GM12878 (cell line): ENCODE measurements around the gene CLEC17A. TPM values are rescaled to one million over a fixed set of nuclear protein-coding genes. Genes with fewer than 3 reads are reported as not detected.
A peak's percentile ranks its signal among the peaks of the same experiment; 100 is the strongest.

Experiments
- BACH1 ChIP-seq: fragments of 450-650 bp; IDR thresholded peaks from 2 replicates; pipeline ENCODE4 v1.6.1; 2017; ENCODE audit warnings: mild to moderate bottlenecking, borderline replicate concordance
- CBX3 ChIP-seq: fragments of 200-600 bp; sonication (generic); IDR thresholded peaks from 2 replicates; pipeline ENCODE4 v1.6.1; 2016; ENCODE audit warnings: low read depth, borderline replicate concordance
- CHD4 ChIP-seq: fragments of 200-600 bp; sonication (generic); IDR thresholded peaks from 2 replicates; pipeline ENCODE4 v1.6.1; 2016; ENCODE audit warnings: mild to moderate bottlenecking
- EP300 ChIP-seq, 2 experiments: fragments of 150-350 bp in 1 of 2; IDR thresholded peaks; 2 replicates each; pipeline ENCODE4 v1.6.1; 2011 to 2012; ENCODE audit warnings: low read depth in 2 of 2, low read length in 2 of 2, borderline replicate concordance in 1 of 2, improper control_type of control experiment in 1 of 2, inconsistent platforms in 1 of 2; ENCODE audit not compliant: control insufficient read depth in 1 of 2
- FOXK2 ChIP-seq: fragments of 450-650 bp; IDR thresholded peaks from 2 replicates; pipeline ENCODE4 v1.6.1; 2017; ENCODE audit warnings: mild to moderate bottlenecking, moderate library complexity
- KDM1A ChIP-seq: fragments of 200-600 bp; sonication (generic); IDR thresholded peaks from 2 replicates; pipeline ENCODE4 v1.6.1; 2016; ENCODE audit warnings: borderline replicate concordance
- KLF5 ChIP-seq: fragments of 450-650 bp; IDR thresholded peaks from 2 replicates; pipeline ENCODE4 v1.6.1; 2014; ENCODE audit warnings: mild to moderate bottlenecking; ENCODE audit not compliant: partially characterized antibody
- MEF2B ChIP-seq: fragments of 450-650 bp; IDR thresholded peaks from 2 replicates; pipeline ENCODE4 v1.6.1; 2018; ENCODE audit warnings: mild to moderate bottlenecking, moderate library complexity; ENCODE audit not compliant: partially characterized antibody, poor library complexity, severe bottlenecking
- RBBP5 ChIP-seq: fragments of 200-600 bp; sonication (generic); conservative IDR thresholded peaks from 2 replicates; pipeline ENCODE4 v1.6.1; 2016
- RELA ChIP-seq: fragments of 450-650 bp; IDR thresholded peaks from 2 replicates; pipeline ENCODE4 v1.8.0; 2014; ENCODE audit warnings: borderline replicate concordance; ENCODE audit not compliant: partially characterized antibody
- RELB ChIP-seq: fragments of 450-650 bp; IDR thresholded peaks from 2 replicates; pipeline ENCODE4 v1.6.1; 2017; ENCODE audit warnings: low read depth, mild to moderate bottlenecking, moderate library complexity
- RFX5 ChIP-seq: IDR thresholded peaks from 2 replicates; pipeline ENCODE4 v1.6.1; 2011; ENCODE audit warnings: low read depth, low read length, improper control_type of control experiment
- SIX5 ChIP-seq: IDR thresholded peaks from 2 replicates; pipeline ENCODE4 v1.6.1; 2011; ENCODE audit warnings: mild to moderate bottlenecking, low read depth, low read length, moderate library complexity; ENCODE audit not compliant: severe bottlenecking
- ZBED1 ChIP-seq: IDR thresholded peaks from 2 replicates; pipeline ENCODE4 v1.6.1; 2016; ENCODE audit warnings: borderline replicate concordance
- ZBTB40 ChIP-seq: fragments of 450-650 bp; IDR thresholded peaks from 2 replicates; pipeline ENCODE4 v1.6.1; 2016; ENCODE audit warnings: mild to moderate bottlenecking, moderate library complexity, borderline replicate concordance
- polyA plus RNA-seq, 11 experiments: library from polyadenylated mRNA; depleted of rRNA in 4 of 11; unstranded in 6 of 11; stranded (reverse) in 5 of 11; fragments of >200 nt; fragmentation: Nextera tagmentation in 4 of 11; fragmentation: Illumina TruSeq in 1 of 11; extraction: Ambion mirVana in 4 of 11; extraction: Trizol in 1 of 11; gene quantifications; 1 replicate in 1 of 11; 2 replicates in 10 of 11; pipeline versions ENCODE4 v1.2.1 to v1.2.3, GENCODE V29; 2011 to 2016; ENCODE audit warnings: inconsistent platforms in 2 of 11, missing spikeins in 2 of 11, low read depth in 1 of 11
- total RNA-seq, 4 experiments: library from RNA; depleted of rRNA in 3 of 4; stranded (reverse); fragments of >200 nt in 3 of 4; fragmentation: Illumina TruSeq in 1 of 4; extraction: Trizol in 1 of 4; gene quantifications; 2 replicates each; pipeline versions ENCODE4 v1.2.1 to v1.2.3, GENCODE V29; 2013 to 2021
- TF ChIP-seq, protein P1 (sequence below): IDR thresholded peaks from 2 replicates; pipeline ENCODE4 v1.6.1; 2012; ENCODE audit warnings: mild to moderate bottlenecking, low read depth, low read length
- TF ChIP-seq, protein P2 (sequence below): fragments of 450-650 bp; IDR thresholded peaks from 2 replicates; pipeline ENCODE4 v1.6.1; 2018; ENCODE audit warnings: mild to moderate bottlenecking, low read depth, moderate library complexity; ENCODE audit not compliant: partially characterized antibody

The CLEC17A gene
- total and polyA plus RNA-seq, 10 of the 15 experiments (the other 5 are each of a cell fraction or from before 2014, with no cell fraction given) = 12.9 to 131 (median 97.3) TPM

- TF ChIP-seq ZBTB40 (no peak), MEF2B (peak; percentile 93), FOXK2 (no peak), CBX3 (no peak), RFX5 (no peak), KDM1A (no peak), RBBP5 (no peak), SIX5 (no peak), CHD4 (no peak), ZBED1 (peak; percentile 80; the same call in 1 of the 2 replicates), RELA (peak; percentile 17), BACH1 (peak; percentile 12; the same call in 1 of the 2 replicates), KLF5 (no peak), RELB (peak; percentile 82), EP300 (IDR thresholded peaks at IDR 0.05; ENCODE audit: borderline replicate concordance in 1 of 2, control insufficient read depth in 1 of 2, low read depth in 2 of 2, low read length in 2 of 2) (peak in 1 of 2 experiments; percentile 53; a peak in 1 of 4 replicates)
- TF ChIP-seq, protein P1, sequence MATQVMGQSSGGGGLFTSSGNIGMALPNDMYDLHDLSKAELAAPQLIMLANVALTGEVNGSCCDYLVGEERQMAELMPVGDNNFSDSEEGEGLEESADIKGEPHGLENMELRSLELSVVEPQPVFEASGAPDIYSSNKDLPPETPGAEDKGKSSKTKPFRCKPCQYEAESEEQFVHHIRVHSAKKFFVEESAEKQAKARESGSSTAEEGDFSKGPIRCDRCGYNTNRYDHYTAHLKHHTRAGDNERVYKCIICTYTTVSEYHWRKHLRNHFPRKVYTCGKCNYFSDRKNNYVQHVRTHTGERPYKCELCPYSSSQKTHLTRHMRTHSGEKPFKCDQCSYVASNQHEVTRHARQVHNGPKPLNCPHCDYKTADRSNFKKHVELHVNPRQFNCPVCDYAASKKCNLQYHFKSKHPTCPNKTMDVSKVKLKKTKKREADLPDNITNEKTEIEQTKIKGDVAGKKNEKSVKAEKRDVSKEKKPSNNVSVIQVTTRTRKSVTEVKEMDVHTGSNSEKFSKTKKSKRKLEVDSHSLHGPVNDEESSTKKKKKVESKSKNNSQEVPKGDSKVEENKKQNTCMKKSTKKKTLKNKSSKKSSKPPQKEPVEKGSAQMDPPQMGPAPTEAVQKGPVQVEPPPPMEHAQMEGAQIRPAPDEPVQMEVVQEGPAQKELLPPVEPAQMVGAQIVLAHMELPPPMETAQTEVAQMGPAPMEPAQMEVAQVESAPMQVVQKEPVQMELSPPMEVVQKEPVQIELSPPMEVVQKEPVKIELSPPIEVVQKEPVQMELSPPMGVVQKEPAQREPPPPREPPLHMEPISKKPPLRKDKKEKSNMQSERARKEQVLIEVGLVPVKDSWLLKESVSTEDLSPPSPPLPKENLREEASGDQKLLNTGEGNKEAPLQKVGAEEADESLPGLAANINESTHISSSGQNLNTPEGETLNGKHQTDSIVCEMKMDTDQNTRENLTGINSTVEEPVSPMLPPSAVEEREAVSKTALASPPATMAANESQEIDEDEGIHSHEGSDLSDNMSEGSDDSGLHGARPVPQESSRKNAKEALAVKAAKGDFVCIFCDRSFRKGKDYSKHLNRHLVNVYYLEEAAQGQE = no peak
- TF ChIP-seq, protein P2, sequence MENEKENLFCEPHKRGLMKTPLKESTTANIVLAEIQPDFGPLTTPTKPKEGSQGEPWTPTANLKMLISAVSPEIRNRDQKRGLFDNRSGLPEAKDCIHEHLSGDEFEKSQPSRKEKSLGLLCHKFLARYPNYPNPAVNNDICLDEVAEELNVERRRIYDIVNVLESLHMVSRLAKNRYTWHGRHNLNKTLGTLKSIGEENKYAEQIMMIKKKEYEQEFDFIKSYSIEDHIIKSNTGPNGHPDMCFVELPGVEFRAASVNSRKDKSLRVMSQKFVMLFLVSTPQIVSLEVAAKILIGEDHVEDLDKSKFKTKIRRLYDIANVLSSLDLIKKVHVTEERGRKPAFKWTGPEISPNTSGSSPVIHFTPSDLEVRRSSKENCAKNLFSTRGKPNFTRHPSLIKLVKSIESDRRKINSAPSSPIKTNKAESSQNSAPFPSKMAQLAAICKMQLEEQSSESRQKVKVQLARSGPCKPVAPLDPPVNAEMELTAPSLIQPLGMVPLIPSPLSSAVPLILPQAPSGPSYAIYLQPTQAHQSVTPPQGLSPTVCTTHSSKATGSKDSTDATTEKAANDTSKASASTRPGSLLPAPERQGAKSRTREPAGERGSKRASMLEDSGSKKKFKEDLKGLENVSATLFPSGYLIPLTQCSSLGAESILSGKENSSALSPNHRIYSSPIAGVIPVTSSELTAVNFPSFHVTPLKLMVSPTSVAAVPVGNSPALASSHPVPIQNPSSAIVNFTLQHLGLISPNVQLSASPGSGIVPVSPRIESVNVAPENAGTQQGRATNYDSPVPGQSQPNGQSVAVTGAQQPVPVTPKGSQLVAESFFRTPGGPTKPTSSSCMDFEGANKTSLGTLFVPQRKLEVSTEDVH = no peak
These were observed 21.1 kb downstream of the CLEC17A start (continued) for GRCh38 chr19:14603990-14604387.
